PC-3 (cell line): ENCODE results near the gene WDFY1.

ENCODE experiments used
- CTCF ChIP-seq: fragments of 300-600 bp; sonication (generic); conservative IDR thresholded peaks from 2 replicates; pipeline ENCODE4 v1.5.1; 2017; ENCODE audit warnings: antibody characterized with exemption, low read depth, mild to moderate bottlenecking, low read length
- EZH2 ChIP-seq: fragments of 300-600 bp; sonication (generic); IDR thresholded peaks from one replicate; pipeline ENCODE4 v1.6.1; 2017; ENCODE audit warnings: antibody characterized with exemption, mild to moderate bottlenecking, low read length; ENCODE audit not compliant: unreplicated experiment
- EZH2phosphoT487 ChIP-seq: fragments of 300-600 bp; sonication (generic); IDR thresholded peaks from 2 replicates; pipeline ENCODE4 v1.6.1; 2018; ENCODE audit warnings: mild to moderate bottlenecking, antibody characterized with exemption, low read length, borderline replicate concordance

- TF ChIP-seq CTCF: no peak
- TF ChIP-seq EZH2: no peak
- TF ChIP-seq EZH2phosphoT487: no peak
These were observed 15.5 kb downstream of the WDFY1 start for GRCh38 chr2:223929571-223930102.
